ENCODE measurements around the gene SENP5. TPM values are rescaled to one million over a fixed set of nuclear protein-coding genes. Genes with fewer than 3 reads are reported as not detected.
"Not testable (repeated sequence)": the region's sequence is repeated elsewhere in the genome, so short reads cannot be mapped to it uniquely, and the experiment has no call there.

SENP5 gene
- total RNA-seq, 1 donor from 2014 or later: 18.0 TPM

DNA sequence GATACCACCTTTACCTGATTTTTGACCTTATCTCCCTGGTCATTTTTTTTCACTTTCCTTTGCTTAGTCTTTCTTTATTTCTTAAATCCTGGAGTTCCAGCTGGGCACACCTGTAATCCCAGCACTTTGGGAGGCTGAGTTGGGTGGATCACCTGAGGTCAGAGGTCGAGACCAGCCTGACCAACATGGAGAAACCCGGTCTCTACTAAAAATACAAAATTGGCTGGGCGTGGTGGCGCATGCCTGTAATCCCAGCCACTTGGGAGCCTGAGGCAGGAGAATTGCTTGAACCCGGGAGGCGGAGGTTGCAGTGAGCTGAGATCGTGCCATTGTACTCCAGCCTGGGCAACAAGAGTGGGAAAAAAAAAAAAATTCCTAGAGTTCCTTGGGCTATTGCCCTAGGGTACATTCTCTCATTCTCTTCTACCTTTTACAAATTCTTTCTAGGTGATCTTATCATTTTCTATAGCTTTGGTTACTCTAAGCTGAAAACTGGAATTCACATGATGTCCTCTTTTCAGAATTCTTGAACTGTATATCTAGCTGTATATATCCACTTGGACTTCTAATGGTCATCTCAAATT, 6.9 kb downstream of the SENP5 start:
- intact Hi-C loops (cut with DNase I); ATAC-seq (ENCODE audit: poor library complexity): not testable (repeated sequence)

DNA sequence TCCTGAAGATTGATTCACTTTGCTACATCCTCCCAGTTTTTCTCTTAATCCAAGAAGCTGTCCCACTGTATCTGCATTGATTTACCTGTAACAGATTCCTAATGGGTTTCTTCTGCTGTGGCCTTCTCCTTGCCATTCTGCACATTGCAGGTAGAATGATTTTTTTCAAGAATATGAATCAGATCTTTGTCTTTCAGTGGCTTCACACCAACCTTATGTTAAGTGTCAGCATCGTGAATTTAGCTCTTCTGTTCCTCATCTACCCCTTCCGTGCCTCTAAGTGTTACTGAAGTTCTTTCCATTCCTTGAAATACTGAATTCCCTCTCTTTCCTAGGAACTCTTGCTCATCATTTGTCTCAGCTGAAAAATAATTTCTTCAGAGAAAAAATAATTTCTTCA, 7.5 kb downstream of the SENP5 start:
- ATAC-seq (ENCODE audit: poor library complexity) (no peak), DNase-seq (no peak)
- intact Hi-C loops (cut with DNase I): no loop called here

More for the DNA sequence above, 6.9 kb downstream of the SENP5 start:
- not testable (repeated sequence) for DNase-seq

DNA sequence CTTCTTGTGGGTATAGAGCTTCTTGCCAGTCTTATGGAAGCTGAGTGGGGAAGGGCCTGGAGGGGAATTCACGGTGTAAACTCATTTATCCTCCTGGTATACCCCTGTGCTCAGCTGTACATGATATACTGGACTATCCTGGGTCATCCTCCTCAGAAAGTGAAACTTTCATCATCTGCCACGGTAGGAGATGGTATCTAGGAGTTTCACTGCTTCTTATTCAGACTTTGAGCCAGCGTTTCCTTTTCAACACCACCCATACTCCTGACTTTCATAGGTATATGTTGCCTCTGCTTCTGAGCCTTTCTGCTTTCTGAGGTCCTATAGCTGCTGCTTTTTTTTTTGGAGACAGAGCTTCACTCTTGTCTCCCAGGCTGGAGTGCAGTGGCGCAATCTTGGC, 15.6 kb downstream of the SENP5 start:
- intact Hi-C loops (cut with DNase I): no loop called here
- DNase-seq (no peak), ATAC-seq (ENCODE audit: poor library complexity) (no peak)

DNA sequence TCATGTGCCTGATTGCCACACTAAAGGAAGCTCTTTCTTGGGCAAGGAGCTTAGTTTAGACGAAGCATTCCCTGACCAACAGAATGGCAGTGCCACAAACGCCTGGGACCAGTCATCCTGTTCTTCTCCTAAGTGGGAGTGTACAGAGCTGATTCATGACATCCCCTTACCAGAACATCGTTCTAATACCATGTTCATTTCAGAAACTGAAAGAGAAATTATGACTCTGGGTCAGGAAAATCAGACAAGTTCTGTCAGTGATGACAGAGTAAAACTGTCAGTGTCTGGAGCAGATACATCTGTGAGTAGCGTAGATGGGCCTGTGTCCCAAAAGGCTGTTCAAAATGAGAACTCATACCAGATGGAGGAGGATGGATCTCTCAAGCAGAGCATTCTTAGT, 18.4 kb downstream of the SENP5 start:
- no peak for DNase-seq
- intact Hi-C loops (cut with DNase I): no loop called here
- no peak for ATAC-seq (ENCODE audit: poor library complexity)

DNA sequence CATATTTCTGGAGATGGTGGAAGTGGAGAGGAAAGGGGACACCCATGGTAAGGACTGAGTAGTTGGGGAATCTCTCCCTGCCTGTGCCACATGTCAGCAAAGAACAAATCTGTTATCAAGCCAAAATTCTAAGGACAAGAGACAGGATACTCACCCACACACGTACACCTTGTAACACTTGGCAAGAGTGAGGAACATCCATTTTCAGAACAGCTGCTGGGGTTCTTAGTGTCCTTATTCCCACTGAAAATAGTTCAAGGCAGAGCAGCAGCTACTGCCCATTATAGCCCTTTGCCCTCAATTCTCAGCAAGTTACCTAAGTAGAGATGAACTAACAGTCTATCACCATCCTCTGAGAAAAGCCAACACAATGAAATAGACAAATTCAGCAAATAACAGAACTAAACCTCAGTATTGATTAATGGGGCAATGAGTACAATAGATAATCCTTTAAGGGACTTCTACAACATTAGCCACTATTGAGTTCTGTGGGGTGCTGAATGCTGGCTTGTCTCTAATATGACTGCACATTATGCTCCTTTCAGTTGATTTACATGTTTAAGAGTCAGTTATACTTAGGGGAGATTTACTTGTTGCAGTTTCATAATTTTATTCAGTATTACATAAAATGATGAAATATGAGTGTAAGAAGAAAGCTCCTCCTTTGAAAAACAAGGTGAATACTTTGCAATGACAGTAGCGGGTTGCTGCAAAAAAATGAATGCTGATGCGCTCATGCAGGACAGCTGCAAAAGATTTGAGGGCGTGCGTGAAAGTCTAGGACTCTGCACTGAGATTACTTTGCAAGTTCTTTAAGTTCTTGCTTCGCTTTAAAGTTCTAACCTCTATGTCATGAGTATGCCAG, 22.4 kb downstream of the SENP5 start:
- intact Hi-C loops (cut with DNase I): no loop called here
- ATAC-seq (ENCODE audit: poor library complexity): peak; percentile 38
- DNase-seq: no peak

DNA sequence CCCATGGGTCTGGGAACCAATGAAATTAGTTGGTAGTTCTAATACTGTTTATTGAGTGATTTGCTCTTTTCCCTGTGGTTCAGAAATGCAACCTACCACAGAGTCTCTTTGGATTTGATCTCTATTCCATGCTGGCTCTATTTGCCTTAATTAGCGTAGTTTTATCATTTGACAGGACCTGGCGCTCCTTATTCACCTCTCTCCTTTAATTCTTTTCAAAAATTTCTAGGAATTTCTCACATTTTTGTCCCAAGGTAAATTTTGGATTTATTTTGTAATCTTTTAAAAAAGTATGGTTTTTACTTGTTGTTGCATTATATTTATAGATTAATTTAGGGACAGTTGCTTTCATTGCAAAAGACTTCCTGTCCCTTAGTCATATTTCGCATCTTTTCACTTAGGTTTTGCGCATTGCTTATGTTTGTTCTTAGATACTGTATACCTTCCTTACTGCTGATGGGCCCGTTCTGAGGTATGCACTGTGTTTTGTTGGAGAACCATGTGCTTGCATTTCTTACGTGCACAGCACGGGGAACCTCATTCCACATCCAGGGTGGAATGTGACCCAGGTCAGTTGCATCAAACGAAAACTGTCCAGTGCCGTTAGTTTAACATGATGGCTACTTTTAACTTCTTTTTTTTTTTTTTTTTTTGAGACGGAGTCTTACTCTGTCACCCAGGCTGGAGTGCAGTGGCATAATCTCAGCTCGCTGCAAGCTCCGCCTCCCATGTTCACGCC, 27.0 kb downstream of the SENP5 start:
- ATAC-seq (ENCODE audit: poor library complexity) (no peak), DNase-seq (no peak)
- intact Hi-C loops (cut with DNase I): no loop called here

DNA sequence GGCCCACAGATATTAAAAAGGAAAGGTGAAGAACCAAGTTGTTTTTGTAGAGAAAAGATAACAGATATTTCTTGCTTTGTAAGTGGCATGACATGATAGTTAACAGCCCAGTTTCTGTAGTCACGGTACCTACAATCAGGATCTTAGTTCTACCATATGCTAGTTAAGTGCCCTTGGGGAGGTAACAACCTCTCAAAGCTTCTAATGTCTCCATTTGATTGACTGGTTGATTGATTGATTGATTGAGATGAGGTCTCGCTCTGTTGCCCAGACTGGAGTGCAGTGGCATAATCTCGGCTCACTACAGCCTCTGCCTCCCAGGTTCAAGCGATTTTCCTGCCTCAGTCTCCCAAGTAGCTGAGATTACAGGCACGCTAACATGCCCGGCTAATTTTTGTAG, 28.5 kb downstream of the SENP5 start:
- intact Hi-C loops (cut with DNase I): no loop called here

DNA sequence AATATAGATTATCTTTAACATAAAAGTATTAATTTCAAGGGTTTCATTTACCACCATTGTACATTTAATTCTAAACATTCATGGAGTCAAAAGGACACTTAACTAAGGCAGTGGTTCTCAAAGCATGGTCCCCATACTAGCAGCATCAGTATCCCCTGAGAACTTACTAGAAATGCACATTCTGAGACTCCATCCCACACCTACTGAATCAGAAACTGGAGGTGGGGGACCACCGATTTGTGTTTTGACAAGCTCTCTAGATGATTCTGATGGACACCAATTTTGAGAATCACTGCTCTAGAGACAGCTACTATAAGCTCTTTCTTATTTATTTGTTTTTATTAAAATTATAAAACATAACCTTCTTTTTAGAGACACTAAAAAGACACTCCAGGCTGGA, 34.0 kb downstream of the SENP5 start:
- no peak for DNase-seq

More for the DNA sequence above, 28.5 kb downstream of the SENP5 start:
- ATAC-seq (ENCODE audit: poor library complexity) (no peak), DNase-seq (no peak)

DNA sequence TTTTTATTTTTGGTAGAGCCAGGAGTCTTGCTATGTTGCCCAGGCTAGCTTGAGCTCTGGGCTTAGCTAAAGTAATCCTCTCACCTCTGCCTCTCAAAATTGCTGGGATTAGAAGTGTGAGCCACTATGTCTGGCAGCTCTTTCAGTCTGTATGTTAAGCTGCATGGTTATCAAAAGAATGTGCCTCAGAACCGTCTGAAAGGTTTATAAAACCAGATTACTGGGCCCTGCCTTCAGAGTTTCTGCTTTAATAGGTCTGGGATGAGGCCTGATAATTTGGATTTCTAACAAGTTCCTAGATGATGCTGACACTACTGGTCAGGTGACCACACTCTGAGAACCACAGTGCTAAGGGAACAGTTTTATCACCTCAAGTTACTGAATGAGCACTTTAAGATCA, 34.6 kb downstream of the SENP5 start:
- ATAC-seq (ENCODE audit: poor library complexity): no peak
- intact Hi-C loops (cut with DNase I): no loop called here
- DNase-seq: no peak

More for the DNA sequence above, 34.0 kb downstream of the SENP5 start:
- intact Hi-C loops (cut with DNase I): no loop called here
- ATAC-seq (ENCODE audit: poor library complexity): no peak

DNA sequence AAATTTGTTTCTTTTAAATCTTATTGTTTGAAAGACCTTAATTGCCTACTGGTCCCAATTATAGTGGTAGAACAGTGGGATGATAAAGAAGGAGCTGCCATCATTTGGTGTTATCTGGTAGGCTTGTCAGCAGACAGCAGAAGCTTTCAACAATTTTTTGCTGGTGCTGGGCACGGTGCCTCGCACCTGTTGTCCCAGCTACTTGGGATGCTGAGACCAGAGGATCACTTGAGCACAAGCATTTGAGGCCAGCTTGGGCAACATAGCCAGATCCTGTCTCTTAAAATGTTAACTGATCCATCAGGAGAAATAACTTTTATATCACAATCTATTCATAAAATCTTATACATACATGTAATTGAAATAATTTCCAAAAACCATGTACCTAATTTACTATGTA, 36.0 kb downstream of the SENP5 start:
- no peak for DNase-seq
- no peak for ATAC-seq (ENCODE audit: poor library complexity)
- intact Hi-C loops (cut with DNase I): no loop called here

DNA sequence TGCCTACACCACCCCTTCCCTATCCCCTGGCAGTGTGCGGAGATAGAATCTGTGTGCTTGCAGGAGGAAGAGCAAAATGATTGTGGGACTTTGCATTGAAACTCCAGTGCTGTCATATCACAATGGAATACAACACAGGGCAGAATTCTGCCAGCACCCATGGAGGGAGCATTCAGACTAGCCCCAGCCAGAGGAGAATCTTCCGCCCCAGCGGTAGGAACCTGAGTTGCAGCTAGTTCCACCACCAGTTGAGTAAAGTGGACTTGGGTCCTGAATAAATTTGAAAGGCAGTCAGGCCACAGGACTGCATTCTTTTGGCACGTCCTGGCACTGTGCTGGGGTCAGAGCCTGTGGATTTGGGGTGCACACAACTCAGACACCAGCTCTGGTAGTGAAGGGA, 47.1 kb downstream of the SENP5 start:
- intact Hi-C loops (cut with DNase I): no loop called here
- ATAC-seq (ENCODE audit: poor library complexity) (no peak), DNase-seq (no peak)

DNA sequence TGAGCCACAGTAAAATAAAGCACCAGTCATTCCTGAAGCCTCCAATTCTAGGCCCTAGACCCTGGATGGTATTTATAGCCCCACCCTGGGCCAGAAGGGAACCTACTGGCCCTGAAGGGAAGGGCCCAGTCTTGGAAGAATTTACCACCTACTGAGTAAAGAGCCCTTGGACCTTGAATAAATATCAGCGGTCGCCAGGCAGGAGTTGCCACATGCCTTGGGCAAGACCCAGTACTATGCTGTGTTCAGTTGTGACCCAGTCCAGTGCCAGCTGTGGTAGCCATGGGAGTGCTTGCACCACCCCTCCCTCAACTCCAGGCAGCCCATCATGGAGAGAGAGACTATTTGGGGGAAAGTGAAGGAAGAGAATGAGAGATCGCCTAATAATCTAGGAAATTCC, 47.7 kb downstream of the SENP5 start:
- no peak for DNase-seq
- intact Hi-C loops (cut with DNase I): no loop called here
- ATAC-seq (ENCODE audit: poor library complexity): no peak

DNA sequence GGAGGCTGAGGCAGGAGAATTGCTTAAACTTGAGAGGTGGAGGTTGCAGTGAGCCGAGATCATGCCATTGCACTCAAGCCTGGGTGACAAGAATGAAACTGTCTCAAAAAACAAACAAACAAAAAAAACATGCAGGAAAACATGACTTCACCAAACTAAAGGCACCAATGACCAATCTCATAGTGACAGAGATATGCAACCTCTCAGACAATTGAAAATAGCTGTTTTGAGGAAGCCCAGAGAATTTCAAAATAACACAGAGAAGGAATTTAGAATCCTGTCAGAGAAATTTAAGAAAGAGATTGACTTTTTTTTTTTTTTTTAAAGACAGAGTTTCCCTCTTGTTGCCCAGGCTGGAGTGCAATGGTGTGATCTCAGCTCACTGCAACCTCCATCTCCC, 48.5 kb downstream of the SENP5 start:
- DNase-seq (no peak), ATAC-seq (ENCODE audit: poor library complexity) (no peak)
- intact Hi-C loops (cut with DNase I): no loop called here

DNA sequence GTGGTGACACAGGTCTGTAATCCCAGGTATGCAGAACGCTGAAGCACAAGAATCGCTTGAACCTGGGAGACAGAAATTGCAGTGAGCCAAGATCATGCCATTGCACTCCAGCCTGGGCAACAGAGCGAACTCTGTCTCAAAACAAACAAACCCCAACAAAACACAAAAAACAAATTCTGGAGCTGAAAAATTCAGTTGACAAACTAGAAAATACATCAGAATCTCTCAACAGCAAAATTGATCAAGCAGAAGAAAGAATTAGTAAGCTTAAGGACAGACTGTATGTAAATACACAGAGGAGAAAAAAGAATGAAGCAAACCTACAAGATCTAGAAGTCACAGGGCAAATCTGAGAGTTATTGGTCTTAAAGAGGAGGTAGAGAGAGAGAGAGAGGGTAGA, 49.3 kb downstream of the SENP5 start:
- intact Hi-C loops (cut with DNase I): no loop called here
- ATAC-seq (ENCODE audit: poor library complexity): no peak
- DNase-seq: no peak

DNA sequence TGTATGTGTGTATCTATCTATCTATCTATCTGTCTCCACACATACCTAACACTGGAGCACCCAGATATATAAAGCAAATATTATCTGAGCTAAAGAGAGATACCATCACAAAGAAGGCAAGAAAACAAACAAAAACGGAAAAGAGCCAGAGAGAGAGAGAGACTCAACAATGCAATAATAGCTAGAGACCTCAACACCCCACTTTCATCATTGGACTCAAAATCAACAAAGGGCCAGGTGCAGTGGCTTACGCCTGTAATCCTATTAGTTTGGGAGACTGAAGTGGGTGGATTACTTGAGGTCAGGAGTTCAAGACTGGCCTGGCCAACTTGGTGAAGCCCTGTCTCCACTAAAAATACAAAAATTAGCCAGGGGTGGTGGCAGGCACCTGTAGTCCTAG, 51.2 kb downstream of the SENP5 start:
- intact Hi-C loops (cut with DNase I): no loop called here
- ATAC-seq (ENCODE audit: poor library complexity) (no peak), DNase-seq (no peak)

DNA sequence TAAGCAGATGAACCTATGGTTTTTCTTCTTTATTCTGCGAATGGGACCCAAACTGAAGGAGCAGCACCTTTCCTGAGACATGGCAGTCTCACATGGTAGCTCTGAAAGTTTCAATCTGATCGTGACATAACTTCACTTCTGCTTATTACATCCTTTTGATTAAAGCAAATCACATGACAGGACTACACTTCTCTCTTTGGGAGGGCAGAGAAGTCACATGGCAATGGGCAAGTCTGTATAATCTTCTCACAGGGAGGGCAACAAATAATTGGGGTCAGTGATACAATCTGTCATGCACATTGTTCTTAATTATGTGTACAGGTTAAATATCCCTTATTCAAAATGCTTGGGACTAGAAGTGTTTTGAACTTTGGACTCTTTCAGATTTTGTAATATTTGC, 53.0 kb downstream of the SENP5 start:
- DNase-seq (no peak), ATAC-seq (ENCODE audit: poor library complexity) (no peak)
- intact Hi-C loops (cut with DNase I): no loop called here

DNA sequence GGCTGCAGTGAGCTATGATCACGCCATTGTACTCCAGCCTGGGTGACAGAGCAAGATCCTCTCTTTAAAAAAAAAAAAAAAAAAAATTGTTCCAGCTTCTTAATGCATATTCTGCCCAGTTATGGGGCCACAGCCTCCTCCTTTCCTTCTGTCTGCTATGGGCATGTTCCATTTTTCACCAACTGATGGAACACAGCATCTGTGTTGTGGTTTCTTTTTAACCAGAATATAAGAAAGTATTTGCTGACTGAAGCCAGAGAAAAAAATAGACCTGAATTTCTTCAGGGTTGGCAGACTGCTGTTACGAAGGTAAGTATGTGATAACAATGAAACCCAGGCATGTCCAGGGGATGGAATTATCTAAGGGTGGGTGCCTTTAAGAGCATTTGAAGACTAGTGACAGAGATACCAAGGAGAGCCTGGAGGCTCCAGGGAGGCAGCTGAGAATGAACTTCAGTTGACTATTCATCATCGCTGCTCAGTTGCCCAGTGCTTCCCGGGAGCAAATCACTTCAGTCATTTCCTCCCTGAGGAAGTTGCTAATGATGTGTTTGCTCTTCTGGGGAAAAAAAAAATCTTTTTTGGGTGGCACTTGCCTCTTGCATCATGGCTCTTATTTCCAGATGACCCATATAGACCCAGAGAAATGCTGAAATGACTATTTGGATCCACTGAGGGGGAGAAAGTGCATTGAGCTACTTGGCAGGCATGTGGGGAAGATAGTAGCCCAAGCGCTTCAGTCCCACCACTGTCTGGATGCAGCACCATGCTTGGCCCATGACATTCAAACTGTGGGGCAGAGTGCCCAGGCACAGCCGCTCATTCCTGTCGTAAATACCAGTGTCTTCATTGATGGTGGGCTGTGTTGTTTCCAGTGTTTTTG, 60.1 kb downstream of the SENP5 start:
- DNase-seq (no peak), ATAC-seq (ENCODE audit: poor library complexity) (no peak)
- intact Hi-C loops (cut with DNase I): no loop called here

DNA sequence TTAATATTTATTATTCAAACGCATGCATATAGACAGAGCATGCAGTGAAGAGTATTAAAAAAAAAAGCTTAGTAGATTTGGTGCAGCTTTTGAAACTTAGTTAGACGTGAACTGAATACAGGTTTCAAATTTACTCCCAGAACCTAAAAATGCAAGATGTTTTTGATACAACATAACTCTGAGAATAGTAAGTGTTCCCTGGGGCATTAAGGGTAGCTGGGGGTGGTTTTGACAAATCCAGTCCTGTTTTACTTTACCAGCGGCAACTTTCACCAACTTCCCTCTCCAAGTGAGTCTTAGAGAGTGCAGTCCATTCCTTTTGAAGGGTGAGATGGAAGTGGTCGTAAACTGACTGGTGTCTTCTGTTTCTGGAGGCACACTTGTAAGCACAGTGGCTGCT, 63.4 kb downstream of the SENP5 start:
- intact Hi-C loops (cut with DNase I): no loop called here
- ATAC-seq (ENCODE audit: poor library complexity) (no peak), DNase-seq (no peak)

All from Right ventricle myocardium superior (tissue), 1 donor.